C4-2B (cell line): Measurements from ENCODE around the gene BRICD5.

Experiments used
- H3K27ac ChIP-seq: fragments of 450-650 bp; 2 replicates; pipeline ENCODE4 v1.5.1; 2017
- CTCF ChIP-seq: fragments of 450-650 bp; conservative IDR thresholded peaks from 2 replicates; pipeline ENCODE4 v1.5.1; 2017; ENCODE audit warnings: mild to moderate bottlenecking
- ZFX ChIP-seq: fragments of 450-650 bp; IDR thresholded peaks from 2 replicates; pipeline ENCODE4 v1.6.1; 2017

The BRICD5 gene

GRCh38 chr16:2195322-2196161 is 15.1 kb downstream of the BRICD5 start:
- no peak overlapping the region for H3K27ac ChIP-seq
- no peak for TF ChIP-seq CTCF

DNA sequence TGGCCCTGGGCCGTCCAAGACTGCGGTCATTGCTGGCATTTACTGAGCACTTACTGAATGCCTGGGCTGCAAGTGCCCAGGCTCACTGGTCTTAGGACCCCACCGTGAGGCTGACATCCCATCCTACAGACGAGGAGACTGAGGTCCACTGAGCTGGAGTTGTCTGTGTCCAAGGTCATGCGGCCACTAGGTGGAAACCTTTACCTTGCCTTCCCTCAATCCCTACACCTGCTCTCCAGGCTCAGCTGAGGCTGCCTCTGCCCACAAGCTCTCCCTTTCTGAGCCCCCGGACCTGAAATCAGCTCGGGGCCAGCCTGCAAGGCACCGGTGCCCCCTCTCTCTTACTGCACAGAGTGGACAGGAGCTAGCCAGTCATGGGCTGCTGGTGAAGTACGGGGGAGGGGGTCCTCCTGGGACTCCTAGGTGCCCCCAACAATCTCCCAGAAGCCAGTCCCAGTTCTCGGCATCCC is 15.8 kb downstream of the BRICD5 start:
- no peak overlapping the region for H3K27ac ChIP-seq
- peak; percentile 79 for TF ChIP-seq CTCF
- no peak for TF ChIP-seq ZFX

DNA sequence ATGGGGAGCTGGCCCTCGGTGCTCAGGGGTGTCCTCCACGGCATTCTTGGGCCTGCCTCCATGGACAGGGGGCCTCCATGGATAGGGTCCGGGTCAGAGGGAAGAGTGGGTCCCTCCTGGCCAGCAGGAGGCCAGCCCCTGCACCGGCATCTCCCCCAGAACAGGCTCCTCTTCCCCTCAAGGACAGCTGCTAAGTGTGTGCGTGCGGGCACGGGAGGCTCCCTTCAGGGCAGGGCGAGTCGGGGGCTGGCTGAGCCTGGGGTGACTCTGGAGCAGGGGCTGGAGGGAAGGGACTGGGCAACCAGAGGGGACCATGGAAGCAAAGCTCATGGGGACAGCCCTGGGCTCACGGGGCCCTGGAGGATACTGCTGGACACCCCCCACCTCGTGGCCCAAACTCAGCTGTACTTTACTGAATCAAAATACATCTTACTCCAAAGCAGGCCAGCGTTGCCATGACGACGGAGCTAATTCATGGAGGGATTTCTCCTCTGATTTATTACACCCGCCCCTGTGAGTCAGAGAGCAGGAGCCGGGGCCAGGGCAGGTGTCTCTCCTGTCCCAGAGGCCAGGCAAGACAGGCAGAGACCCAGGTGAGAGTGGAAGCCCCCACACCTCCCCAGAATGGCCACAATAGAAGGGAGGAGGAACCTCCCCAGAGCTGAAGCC is 16.4 kb downstream of the BRICD5 start:
- no peak for TF ChIP-seq ZFX
- no peak for TF ChIP-seq CTCF
- no peak overlapping the region for H3K27ac ChIP-seq

- no peak overlapping the region for H3K27ac ChIP-seq
- no peak for TF ChIP-seq ZFX
- no peak for TF ChIP-seq CTCF
Observed at GRCh38 chr16:2191446-2191706, 19.3 kb downstream of the BRICD5 start.

GRCh38 chr16:2190659-2191445 is 19.8 kb downstream of the BRICD5 start:
- TF ChIP-seq ZFX = no peak
- no peak for TF ChIP-seq CTCF
- H3K27ac ChIP-seq = no peak overlapping the region

DNA sequence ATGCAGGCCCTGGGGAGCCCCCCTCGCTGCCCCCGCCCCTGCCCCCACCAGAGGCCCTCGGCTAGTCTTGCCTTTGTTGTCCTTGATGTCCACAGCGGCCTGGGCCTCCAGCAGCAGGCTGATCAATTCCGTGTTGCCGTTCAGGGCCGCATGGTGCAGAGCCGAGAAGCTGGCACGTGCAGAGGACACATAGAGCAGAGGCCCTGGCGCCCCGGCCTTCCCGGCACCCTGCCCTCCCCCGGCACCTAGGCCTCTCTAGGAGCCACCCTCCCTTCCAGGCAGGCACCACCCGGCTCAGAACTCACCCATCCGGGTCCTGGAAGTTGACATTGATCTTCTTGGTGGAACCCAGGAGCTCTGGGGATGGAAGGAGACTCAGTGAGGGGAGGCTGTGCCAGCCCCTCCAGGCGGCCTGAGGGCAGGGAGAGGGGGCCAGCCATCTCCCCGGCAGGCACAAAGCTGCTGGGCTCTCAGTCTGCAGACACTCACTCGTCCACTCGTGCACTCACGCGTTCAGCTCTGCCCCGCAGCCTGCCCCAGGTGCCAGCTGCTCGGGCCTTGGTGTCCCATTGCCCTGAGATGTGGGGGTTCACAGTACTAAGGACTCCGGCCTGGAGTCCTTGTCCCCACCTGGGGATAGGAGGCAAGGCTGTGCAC is 20.5 kb downstream of the BRICD5 start:
- no peak overlapping the region for H3K27ac ChIP-seq
- TF ChIP-seq ZFX = no peak
- TF ChIP-seq CTCF = no peak
